K562 (cell line): ENCODE data around the gene P2RY11. TPM values are rescaled to one million over a fixed set of nuclear protein-coding genes. Genes with fewer than 3 reads are reported as not detected.

ENCODE experiments used
- ATAC-seq: fragments of 200-7000 bp; cut with Tn5 transposase; 3 replicates; pipeline ENCODE4 v1.9.1; 2020; ENCODE audit warnings: moderate library complexity
- BruUV-seq: library from RNA; stranded (reverse); fragments of 400-500 nt; replicated peaks from 2 replicates; lab custom pipeline; 2021; lab: Mats Ljungman, UMichigan
- CTCF ChIA-PET: fragments of 300-600 bp; formaldehyde crosslinking; extraction: SDS; loops from one replicate; lab custom pipeline; 2021; ENCODE audit warnings: low intra/inter-chr PET ratio; lab: Yijun Ruan, JAX
- POLR2A ChIA-PET: fragments of 300-600, 350-650 bp; sonication (Branson Sonifier 250); formaldehyde crosslinking; extraction: SDS; loops from one replicate; lab custom pipeline; 2021; ENCODE audit warnings: antibody characterized with exemption, inconsistent platforms; lab: Yijun Ruan, JAX
- DNase-seq, 4 experiments: peaks; one replicate each; pipeline versions ENCODE4 v3.0.0 to v3.0.0-alpha.2; 2011 to 2018; ENCODE audit warnings: low spot score in 3 of 4, mixed read lengths in 3 of 4; ENCODE audit errors: extremely low read depth in 1 of 4
- FAIRE-seq: peaks from 2 replicates; lab custom pipeline; 2011; peaks lifted over from hg19 to GRCh38; lab: Jason Lieb, UNC
- H2AFZ ChIP-seq: 2 replicates; pipeline ENCODE4 v1.6.0; 2011; ENCODE audit warnings: low read depth, low read length, control low read depth, inconsistent platforms
- H3K27ac ChIP-seq: fragments of 200-600 bp; 3 replicates; pipeline ENCODE4 v1.8.0; 2011; ENCODE audit warnings: low read depth, mild to moderate bottlenecking, control low read depth, inconsistent platforms, low read length, moderate library complexity, mixed read lengths; ENCODE audit errors: extremely low read depth
- H3K27me3 ChIP-seq, 2 experiments: fragments of 300-600 bp in 1 of 2; 2 replicates in 1 of 2; 3 replicates in 1 of 2; pipeline versions ENCODE4 v1.6.0 to v1.8.0; 2011; ENCODE audit warnings: inconsistent platforms in 2 of 2, low read length in 2 of 2, mild to moderate bottlenecking in 1 of 2, mixed read lengths in 1 of 2, moderate library complexity in 1 of 2; ENCODE audit not compliant: control insufficient read depth in 2 of 2, insufficient read depth in 2 of 2
- H3K36me3 ChIP-seq: fragments of 300-600 bp; 3 replicates; pipeline ENCODE4 v1.8.0; 2011; ENCODE audit warnings: mild to moderate bottlenecking, low read length, inconsistent platforms; ENCODE audit not compliant: control insufficient read depth, insufficient read depth
- H3K4me1 ChIP-seq, 2 experiments: fragments of 200-600 bp in 1 of 2; replicated peaks in 1 of 2; 2 replicates in 1 of 2; 3 replicates in 1 of 2; pipeline versions ENCODE4 v1.5.1 to v1.8.0; 2011; ENCODE audit warnings: inconsistent platforms in 2 of 2, low read length in 2 of 2, mild to moderate bottlenecking in 1 of 2, mixed read lengths in 1 of 2, moderate library complexity in 1 of 2; ENCODE audit not compliant: control insufficient read depth in 2 of 2, insufficient read depth in 2 of 2
- H3K4me2 ChIP-seq: 2 replicates; pipeline ENCODE4 v1.6.1; 2011; ENCODE audit warnings: low read length, control low read depth, inconsistent platforms, mixed read lengths; ENCODE audit not compliant: insufficient read depth
- H3K4me3 ChIP-seq: fragments of 200-600 bp; sonication (generic), shearing (Covaris generic); 2 replicates; pipeline ENCODE4 v1.5.1; 2016; ENCODE audit warnings: control low read depth, inconsistent platforms
- H3K79me2 ChIP-seq: fragments of 200-600 bp; 3 replicates; pipeline ENCODE4 v1.8.0; 2011; ENCODE audit warnings: low read length, inconsistent platforms; ENCODE audit not compliant: control insufficient read depth, insufficient read depth
- H3K9ac ChIP-seq, 2 experiments: 2 replicates each; pipeline versions ENCODE4 v1.6.0 to v1.6.1; 2011; ENCODE audit warnings: low read depth in 2 of 2, low read length in 2 of 2, control low read depth in 1 of 2, inconsistent platforms in 1 of 2, mild to moderate bottlenecking in 1 of 2, mixed read lengths in 1 of 2; ENCODE audit not compliant: insufficient read depth in 1 of 2
- H3K9me1 ChIP-seq: one replicate; pipeline ENCODE4 v1.6.0; 2011; ENCODE audit warnings: inconsistent platforms, mild to moderate bottlenecking, low read length, moderate library complexity; ENCODE audit not compliant: control insufficient read depth, insufficient read depth
- H3K9me3 ChIP-seq: replicated peaks from 2 replicates; pipeline ENCODE4 v1.5.1; 2011; ENCODE audit warnings: low read depth, low read length, inconsistent platforms; ENCODE audit not compliant: control insufficient read depth, insufficient read depth
- H4K20me1 ChIP-seq: replicated peaks from 2 replicates; pipeline ENCODE4 v1.6.1; 2011; ENCODE audit warnings: low read length, inconsistent platforms, mixed read lengths; ENCODE audit not compliant: control insufficient read depth, insufficient read depth
- CEBPG ChIP-seq, 3 experiments: fragments of 200-800 bp in 1 of 3; sonication (Bioruptor generic) in 1 of 3; sonication (generic) in 1 of 3; formaldehyde crosslinking in 1 of 3; IDR thresholded peaks in 2 of 3; conservative IDR thresholded peaks in 1 of 3; 2 replicates each; pipeline versions ENCODE4 v1.6.1 to v1.8.0; 2016 to 2022; ENCODE audit warnings: missing compliant biosample characterization in 2 of 3, missing genetic modification characterization in 2 of 3, mild to moderate bottlenecking in 1 of 3, missing genetic modification reagents in 1 of 3
- MAZ ChIP-seq, 2 experiments: fragments of 450-650 bp in 1 of 2; sonication (generic) in 1 of 2; formaldehyde crosslinking; IDR thresholded peaks in 1 of 2; conservative IDR thresholded peaks in 1 of 2; 2 replicates each; pipeline versions ENCODE4 v1.4.0 to v1.5.0; 2020; ENCODE audit warnings: mild to moderate bottlenecking in 1 of 2, missing genetic modification reagents in 1 of 2
- MGA ChIP-seq: fragments of 450-650 bp; IDR thresholded peaks from 2 replicates; pipeline ENCODE4 v1.6.1; 2016; ENCODE audit warnings: mild to moderate bottlenecking, moderate library complexity
- NEUROD1 ChIP-seq: fragments of 150-350 bp; IDR thresholded peaks from 2 replicates; pipeline ENCODE4 v1.6.1; 2014; ENCODE audit warnings: borderline replicate concordance, low read length, low read depth; ENCODE audit not compliant: partially characterized antibody
- PCBP1 ChIP-seq: fragments of 200-400 bp; formaldehyde crosslinking; IDR thresholded peaks from 2 replicates; pipeline ENCODE4 v1.6.1; 2018; ENCODE audit warnings: mild to moderate bottlenecking, low read depth, low read length; ENCODE audit not compliant: poor library complexity, severe bottlenecking
- POLR2G ChIP-seq: fragments of 200-400 bp; formaldehyde crosslinking; IDR thresholded peaks from 2 replicates; pipeline ENCODE4 v1.6.1; 2017; ENCODE audit warnings: low read depth, mild to moderate bottlenecking, antibody characterized with exemption, low read length, moderate library complexity
- SNRNP70 ChIP-seq: fragments of 200-400 bp; formaldehyde crosslinking; optimal IDR thresholded peaks from 2 replicates; pipeline ENCODE3; 2017; ENCODE audit warnings: low read depth, low read length
- XRCC3 ChIP-seq: fragments of 450-650 bp; IDR thresholded peaks from 2 replicates; pipeline ENCODE4 v1.6.1; 2017; ENCODE audit warnings: mild to moderate bottlenecking, moderate library complexity
- WGBS: fragments of 100-300 bp; shearing (Covaris generic); methylation state at CpG from one replicate; pipeline ENCODE4 v1.1.6; 2016; ENCODE audit warnings: low coverage, mixed read lengths; ENCODE audit not compliant: insufficient coverage; ENCODE audit errors: missing lambda C conversion rate; 5-methylcytosine and 5-hydroxymethylcytosine counted together
- in situ Hi-C: fragments of 300-500 bp; cut with MboI; formaldehyde crosslinking; loops from 4 replicates; pipeline ENCODE4 v1.15.0; 2018; ENCODE audit warnings: inconsistent platforms, mixed read lengths
- intact Hi-C: fragments of 100-400 bp; cut with micrococcal nuclease; formaldehyde crosslinking; loops from 2 replicates; pipeline ENCODE4 v1.14.2; 2022
- polyA plus RNA-seq, 8 experiments: library from polyadenylated mRNA; depleted of rRNA in 4 of 8; stranded (reverse) in 5 of 8; unstranded in 3 of 8; fragments of >200 nt; fragmentation: Nextera tagmentation in 2 of 8; fragmentation: Illumina TruSeq in 1 of 8; extraction: Ambion mirVana in 2 of 8; extraction: Trizol in 1 of 8; gene quantifications; 2 replicates each; pipeline versions ENCODE4 v1.2.1 to v1.2.3, GENCODE V29; 2011 to 2014; ENCODE audit warnings: inconsistent platforms in 1 of 8, missing spikeins in 1 of 8
- total RNA-seq, 7 experiments: library from RNA; depleted of rRNA in 6 of 7; stranded (reverse); fragments of >200 nt in 6 of 7; fragmentation: Illumina TruSeq in 2 of 7; extraction: Trizol in 2 of 7; gene quantifications; 2 replicates each; pipeline versions ENCODE4 v1.2.1 to v1.2.3, GENCODE V29; 2011 to 2021; ENCODE audit warnings: low replicate concordance in 1 of 7

P2RY11 gene
- total and polyA plus RNA-seq, 9 of the 15 experiments (the other 6 are each of a cell fraction or from before 2014, with no cell fraction given): 0.03 to 10.1 (median 1.5) TPM

- no peak overlapping the region for H3K27ac ChIP-seq
- WGBS: 93% methylated on average over 21 of the region's 35 CpGs
- H3K4me2 ChIP-seq: no peak overlapping the region
- CTCF ChIA-PET: no interaction called here
- no peaks in the 10 kb centered on the region for H3K9me1 ChIP-seq
- in situ Hi-C loops (no loop called here), intact Hi-C loops (no loop called here)
- POLR2A ChIA-PET: interaction anchor here (0.6 to 5.8 kb wide), 9 partner anchors 9 to 360 kb away, joined by 3 to 49 read pairs (median 5); partner anchors contain the start of gene PPAN
- H3K9ac ChIP-seq: peak overlapping the region in 1 of 2 experiments; percentile 72; a peak in 1 of 4 replicates
- peaks cover 3 to 82% of the 10 kb centered on the region in 2 experiments; a peak in 3 of 5 replicates for H3K4me1 ChIP-seq
- DNase-seq (no peak), FAIRE-seq (no peak), ATAC-seq (no peak)
- H3K36me3 ChIP-seq: peaks cover 48% of the 10 kb centered on the region; the same call in 2 of the 3 replicates
- H4K20me1 ChIP-seq: peaks cover 5% of the 10 kb centered on the region; the same call in 1 of the 2 replicates
- no peaks in the 10 kb centered on the region for H3K27me3 ChIP-seq
- H3K79me2 ChIP-seq: peaks cover 15% of the 10 kb centered on the region
- BruUV-seq: no TSS peak
- no peak overlapping the region for H2AFZ ChIP-seq
- no peaks in the 10 kb centered on the region for H3K9me3 ChIP-seq
- no peak overlapping the region for H3K4me3 ChIP-seq
- TF ChIP-seq CEBPG (CRISPR knock-in tag; IDR thresholded peaks at IDR 0.05) (no peak), CEBPG (tag; conservative IDR thresholded peaks at IDR 0.05 in 1 of 2, IDR thresholded peaks at IDR 0.05 in 1 of 2) (no peak), XRCC3 (no peak), NEUROD1 (no peak), MAZ (CRISPR knock-in tag; conservative IDR thresholded peaks at IDR 0.05 in 1 of 2, IDR thresholded peaks at IDR 0.05 in 1 of 2) (no peak), SNRNP70 (peak; percentile 82), POLR2G (peak; percentile 49), MGA (no peak), PCBP1 (peak; percentile 10)
Observed at GRCh38 chr19:10116085-10116865, 4.8 kb downstream of the P2RY11 start.
